WTC11 (cell line): ENCODE measurements around the gene PDPN. TPM values are rescaled to one million over a fixed set of nuclear protein-coding genes. Genes with fewer than 3 reads are reported as not detected.

Source experiments
- ATAC-seq: fragments of 200-7000 bp; cut with Tn5 transposase; 2 replicates; pipeline ENCODE4 v1.10.0; 2021; ENCODE audit warnings: mild to moderate bottlenecking, moderate library complexity
- CTCF ChIA-PET: fragments of 300-600 bp; sonication (Branson Sonifier 250); formaldehyde crosslinking; loops from one replicate; lab custom pipeline; 2021; ENCODE audit warnings: antibody characterized with exemption; lab: Charles Lee
- POLR2A ChIA-PET: fragments of 350-600 bp; sonication (Branson Sonifier 250); formaldehyde crosslinking; loops from one replicate; lab custom pipeline; 2021; ENCODE audit warnings: antibody characterized with exemption; lab: Charles Lee
- DNase-seq: peaks from one replicate; pipeline ENCODE4 v3.0.0; 2021; ENCODE audit warnings: low spot score
- H3K27ac Mint-ChIP-seq: 2 replicates; pipeline ENCODE4 v1.8.0; 2021; ENCODE audit warnings: mixed read lengths
- H3K27me3 Mint-ChIP-seq: 2 replicates; pipeline ENCODE4 v1.8.0; 2021; ENCODE audit warnings: low read depth, mild to moderate bottlenecking, moderate library complexity, mixed read lengths
- H3K36me3 Mint-ChIP-seq: 2 replicates; pipeline ENCODE4 v1.8.0; 2021; ENCODE audit warnings: mixed read lengths
- H3K4me1 Mint-ChIP-seq: 2 replicates; pipeline ENCODE4 v1.8.0; 2022; ENCODE audit warnings: mixed read lengths
- H3K4me3 Mint-ChIP-seq: 2 replicates; pipeline ENCODE4 v1.8.0; 2021; ENCODE audit warnings: mild to moderate bottlenecking, moderate library complexity, mixed read lengths
- H3K9me3 Mint-ChIP-seq: 2 replicates; pipeline ENCODE4 v1.8.0; 2021; ENCODE audit warnings: mixed read lengths
- ATF1 ChIP-seq: sonication (generic); formaldehyde crosslinking; IDR thresholded peaks from 2 replicates; pipeline ENCODE4 v1.8.1; 2023; ENCODE audit warnings: mild to moderate bottlenecking, moderate library complexity, missing genetic modification reagents
- ATF6 ChIP-seq: sonication (generic); formaldehyde crosslinking; IDR thresholded peaks from 2 replicates; pipeline ENCODE4 v1.8.1; 2023; ENCODE audit warnings: mild to moderate bottlenecking, missing genetic modification reagents
- CDX4 ChIP-seq: fragments of 250-450 bp; sonication (Bioruptor Pico); IDR thresholded peaks from 2 replicates; pipeline ENCODE4 v1.9.0; 2021; ENCODE audit warnings: moderate library complexity, mild to moderate bottlenecking, inconsistent platforms, borderline replicate concordance
- CTCF ChIP-seq: fragments of 200-600 bp; IDR thresholded peaks from 2 replicates; pipeline ENCODE4 v1.8.0; 2022; ENCODE audit warnings: antibody characterized with exemption
- JUN ChIP-seq: sonication (generic); formaldehyde crosslinking; IDR thresholded peaks from 2 replicates; pipeline ENCODE4 v1.8.0; 2023; ENCODE audit warnings: mild to moderate bottlenecking, missing genetic modification reagents
- KAT7 ChIP-seq: sonication (generic); formaldehyde crosslinking; IDR thresholded peaks from 2 replicates; pipeline ENCODE4 v1.8.1; 2023; ENCODE audit warnings: missing genetic modification reagents, mild to moderate bottlenecking, borderline replicate concordance
- MYBL2 ChIP-seq: sonication (generic); formaldehyde crosslinking; IDR thresholded peaks from 2 replicates; pipeline ENCODE4 v1.8.1; 2023; ENCODE audit warnings: mild to moderate bottlenecking, moderate library complexity, missing genetic modification reagents
- NFATC4 ChIP-seq: fragments of 250-450 bp; sonication (Bioruptor Pico); IDR thresholded peaks from 2 replicates; pipeline ENCODE4 v1.9.0; 2021; ENCODE audit warnings: mild to moderate bottlenecking
- NFYB ChIP-seq: sonication (generic); formaldehyde crosslinking; conservative IDR thresholded peaks from 2 replicates; pipeline ENCODE4 v1.8.0; 2022; ENCODE audit warnings: low read depth, missing genetic modification reagents
- SMAD3 ChIP-seq: sonication (generic); formaldehyde crosslinking; IDR thresholded peaks from 2 replicates; pipeline ENCODE4 v1.8.0; 2022; ENCODE audit warnings: missing genetic modification reagents, mild to moderate bottlenecking, borderline replicate concordance
- SOX15 ChIP-seq: fragments of 250-450 bp; sonication (Bioruptor Pico); IDR thresholded peaks from 2 replicates; pipeline ENCODE4 v1.9.0; 2021; ENCODE audit warnings: mild to moderate bottlenecking
- ZBTB21 ChIP-seq: sonication (generic); formaldehyde crosslinking; IDR thresholded peaks from 2 replicates; pipeline ENCODE4 v1.8.1; 2023; ENCODE audit warnings: mild to moderate bottlenecking, missing genetic modification reagents, borderline replicate concordance
- ZNF121 ChIP-seq: sonication (generic); formaldehyde crosslinking; IDR thresholded peaks from 2 replicates; pipeline ENCODE4 v1.8.0; 2023; ENCODE audit warnings: missing genetic modification reagents
- ZNF138 ChIP-seq: sonication (generic); formaldehyde crosslinking; conservative IDR thresholded peaks from 2 replicates; pipeline ENCODE4 v1.8.1; 2022; ENCODE audit warnings: mild to moderate bottlenecking, moderate library complexity, missing genetic modification reagents
- ZNF263 ChIP-seq: sonication (generic); formaldehyde crosslinking; IDR thresholded peaks from 2 replicates; pipeline ENCODE4 v1.8.1; 2022; ENCODE audit warnings: low read depth, mild to moderate bottlenecking, moderate library complexity, missing genetic modification reagents
- ZNF416 ChIP-seq: fragments of 250-450 bp; sonication (Bioruptor Pico); IDR thresholded peaks from 2 replicates; pipeline ENCODE4 v1.9.0; 2021; ENCODE audit warnings: mild to moderate bottlenecking, inconsistent platforms
- total RNA-seq: library from RNA; stranded (reverse); gene quantifications from 3 replicates; pipeline ENCODE4 v1.2.3, GENCODE V29; 2021
- TF ChIP-seq, protein P1 (sequence below): sonication (generic); formaldehyde crosslinking; IDR thresholded peaks from 2 replicates; pipeline ENCODE4 v1.8.0; 2023; ENCODE audit warnings: mild to moderate bottlenecking, missing genetic modification reagents
- TF ChIP-seq, protein P2 (sequence below): sonication (generic); formaldehyde crosslinking; IDR thresholded peaks from 2 replicates; pipeline ENCODE4 v1.8.0; 2022; ENCODE audit warnings: mild to moderate bottlenecking, missing genetic modification reagents
- TF ChIP-seq, protein P3 (sequence below): sonication (generic); formaldehyde crosslinking; IDR thresholded peaks from 2 replicates; pipeline ENCODE4 v1.8.1; 2022; ENCODE audit warnings: low read depth, mild to moderate bottlenecking, moderate library complexity, missing genetic modification reagents, borderline replicate concordance
- TF ChIP-seq, protein P4 (sequence below): sonication (generic); formaldehyde crosslinking; IDR thresholded peaks from 2 replicates; pipeline ENCODE4 v1.8.0; 2023; ENCODE audit warnings: missing genetic modification reagents
- TF ChIP-seq, protein P5 (sequence below): sonication (generic); formaldehyde crosslinking; IDR thresholded peaks from 2 replicates; pipeline ENCODE4 v1.8.1; 2022; ENCODE audit warnings: mild to moderate bottlenecking, moderate library complexity, missing genetic modification reagents
- TF ChIP-seq, protein P6 (sequence below): sonication (generic); formaldehyde crosslinking; IDR thresholded peaks from 2 replicates; pipeline ENCODE4 v1.8.1; 2023; ENCODE audit warnings: mild to moderate bottlenecking, moderate library complexity, missing genetic modification reagents

The PDPN gene
- total RNA-seq, 1 experiment from 2014 or later: 158 TPM

- TF ChIP-seq CDX4 (CRISPR knock-in tag): no peak
- TF ChIP-seq ZNF121 (CRISPR knock-in tag): no peak
- TF ChIP-seq KAT7 (CRISPR knock-in tag): no peak
- TF ChIP-seq, protein P1, sequence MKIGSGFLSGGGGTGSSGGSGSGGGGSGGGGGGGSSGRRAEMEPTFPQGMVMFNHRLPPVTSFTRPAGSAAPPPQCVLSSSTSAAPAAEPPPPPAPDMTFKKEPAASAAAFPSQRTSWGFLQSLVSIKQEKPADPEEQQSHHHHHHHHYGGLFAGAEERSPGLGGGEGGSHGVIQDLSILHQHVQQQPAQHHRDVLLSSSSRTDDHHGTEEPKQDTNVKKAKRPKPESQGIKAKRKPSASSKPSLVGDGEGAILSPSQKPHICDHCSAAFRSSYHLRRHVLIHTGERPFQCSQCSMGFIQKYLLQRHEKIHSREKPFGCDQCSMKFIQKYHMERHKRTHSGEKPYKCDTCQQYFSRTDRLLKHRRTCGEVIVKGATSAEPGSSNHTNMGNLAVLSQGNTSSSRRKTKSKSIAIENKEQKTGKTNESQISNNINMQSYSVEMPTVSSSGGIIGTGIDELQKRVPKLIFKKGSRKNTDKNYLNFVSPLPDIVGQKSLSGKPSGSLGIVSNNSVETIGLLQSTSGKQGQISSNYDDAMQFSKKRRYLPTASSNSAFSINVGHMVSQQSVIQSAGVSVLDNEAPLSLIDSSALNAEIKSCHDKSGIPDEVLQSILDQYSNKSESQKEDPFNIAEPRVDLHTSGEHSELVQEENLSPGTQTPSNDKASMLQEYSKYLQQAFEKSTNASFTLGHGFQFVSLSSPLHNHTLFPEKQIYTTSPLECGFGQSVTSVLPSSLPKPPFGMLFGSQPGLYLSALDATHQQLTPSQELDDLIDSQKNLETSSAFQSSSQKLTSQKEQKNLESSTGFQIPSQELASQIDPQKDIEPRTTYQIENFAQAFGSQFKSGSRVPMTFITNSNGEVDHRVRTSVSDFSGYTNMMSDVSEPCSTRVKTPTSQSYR (CRISPR knock-in tag): no peak
- no peak for TF ChIP-seq ZBTB21 (CRISPR knock-in tag)
- TF ChIP-seq CTCF: no peak
These were observed 48.4 kb upstream of the PDPN start (continued) for GRCh38 chr1:13535227-13535626.

DNA sequence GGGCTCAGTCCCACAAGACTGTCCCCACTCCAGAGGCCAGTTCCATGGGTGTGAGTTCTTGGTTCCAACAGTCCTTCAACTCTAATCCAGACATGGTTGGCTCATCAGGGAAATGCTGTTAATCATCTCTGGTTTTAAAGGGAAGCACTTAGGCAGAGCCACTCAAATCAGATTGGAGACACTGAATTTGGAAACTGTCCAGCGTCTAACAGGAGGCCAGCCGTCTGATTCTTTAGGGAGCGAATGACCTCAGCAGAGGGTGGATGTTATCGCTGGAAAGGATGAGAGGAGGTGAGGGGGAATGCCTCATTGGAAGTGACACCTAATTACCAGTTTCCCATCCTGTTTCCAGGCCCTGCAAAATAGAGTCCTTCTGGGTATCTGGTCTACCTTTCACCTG lies 47.1 kb upstream of the PDPN start:
- CTCF ChIA-PET: interaction anchor here (3.2 kb wide), 1 partner anchor 19 kb away, joined by 13 read pairs; no protein-coding TSS in a partner anchor
- H3K9me3 Mint-ChIP-seq: no peaks in the 10 kb centered on the region
- TF ChIP-seq, protein P2, sequence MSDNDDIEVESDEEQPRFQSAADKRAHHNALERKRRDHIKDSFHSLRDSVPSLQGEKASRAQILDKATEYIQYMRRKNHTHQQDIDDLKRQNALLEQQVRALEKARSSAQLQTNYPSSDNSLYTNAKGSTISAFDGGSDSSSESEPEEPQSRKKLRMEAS (CRISPR knock-in tag): no peak
- TF ChIP-seq MYBL2 (CRISPR knock-in tag) (no peak), ZNF138 (CRISPR knock-in tag) (no peak), SMAD3 (CRISPR knock-in tag) (no peak), ATF6 (CRISPR knock-in tag) (no peak), ATF1 (CRISPR knock-in tag) (no peak), SOX15 (CRISPR knock-in tag) (no peak), JUN (CRISPR knock-in tag) (no peak), NFYB (CRISPR knock-in tag) (no peak), ZNF263 (CRISPR knock-in tag) (no peak), NFATC4 (CRISPR knock-in tag) (no peak), ZNF416 (no peak)
- TF ChIP-seq, protein P3, sequence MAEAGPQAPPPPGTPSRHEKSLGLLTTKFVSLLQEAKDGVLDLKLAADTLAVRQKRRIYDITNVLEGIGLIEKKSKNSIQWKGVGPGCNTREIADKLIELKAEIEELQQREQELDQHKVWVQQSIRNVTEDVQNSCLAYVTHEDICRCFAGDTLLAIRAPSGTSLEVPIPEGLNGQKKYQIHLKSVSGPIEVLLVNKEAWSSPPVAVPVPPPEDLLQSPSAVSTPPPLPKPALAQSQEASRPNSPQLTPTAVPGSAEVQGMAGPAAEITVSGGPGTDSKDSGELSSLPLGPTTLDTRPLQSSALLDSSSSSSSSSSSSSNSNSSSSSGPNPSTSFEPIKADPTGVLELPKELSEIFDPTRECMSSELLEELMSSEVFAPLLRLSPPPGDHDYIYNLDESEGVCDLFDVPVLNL (CRISPR knock-in tag): no peak
- TF ChIP-seq, protein P4, sequence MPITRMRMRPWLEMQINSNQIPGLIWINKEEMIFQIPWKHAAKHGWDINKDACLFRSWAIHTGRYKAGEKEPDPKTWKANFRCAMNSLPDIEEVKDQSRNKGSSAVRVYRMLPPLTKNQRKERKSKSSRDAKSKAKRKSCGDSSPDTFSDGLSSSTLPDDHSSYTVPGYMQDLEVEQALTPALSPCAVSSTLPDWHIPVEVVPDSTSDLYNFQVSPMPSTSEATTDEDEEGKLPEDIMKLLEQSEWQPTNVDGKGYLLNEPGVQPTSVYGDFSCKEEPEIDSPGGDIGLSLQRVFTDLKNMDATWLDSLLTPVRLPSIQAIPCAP (CRISPR knock-in tag): no peak
- TF ChIP-seq, protein P5, sequence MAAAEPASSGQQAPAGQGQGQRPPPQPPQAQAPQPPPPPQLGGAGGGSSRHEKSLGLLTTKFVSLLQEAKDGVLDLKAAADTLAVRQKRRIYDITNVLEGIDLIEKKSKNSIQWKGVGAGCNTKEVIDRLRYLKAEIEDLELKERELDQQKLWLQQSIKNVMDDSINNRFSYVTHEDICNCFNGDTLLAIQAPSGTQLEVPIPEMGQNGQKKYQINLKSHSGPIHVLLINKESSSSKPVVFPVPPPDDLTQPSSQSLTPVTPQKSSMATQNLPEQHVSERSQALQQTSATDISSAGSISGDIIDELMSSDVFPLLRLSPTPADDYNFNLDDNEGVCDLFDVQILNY (CRISPR knock-in tag): no peak
- TF ChIP-seq, protein P6, sequence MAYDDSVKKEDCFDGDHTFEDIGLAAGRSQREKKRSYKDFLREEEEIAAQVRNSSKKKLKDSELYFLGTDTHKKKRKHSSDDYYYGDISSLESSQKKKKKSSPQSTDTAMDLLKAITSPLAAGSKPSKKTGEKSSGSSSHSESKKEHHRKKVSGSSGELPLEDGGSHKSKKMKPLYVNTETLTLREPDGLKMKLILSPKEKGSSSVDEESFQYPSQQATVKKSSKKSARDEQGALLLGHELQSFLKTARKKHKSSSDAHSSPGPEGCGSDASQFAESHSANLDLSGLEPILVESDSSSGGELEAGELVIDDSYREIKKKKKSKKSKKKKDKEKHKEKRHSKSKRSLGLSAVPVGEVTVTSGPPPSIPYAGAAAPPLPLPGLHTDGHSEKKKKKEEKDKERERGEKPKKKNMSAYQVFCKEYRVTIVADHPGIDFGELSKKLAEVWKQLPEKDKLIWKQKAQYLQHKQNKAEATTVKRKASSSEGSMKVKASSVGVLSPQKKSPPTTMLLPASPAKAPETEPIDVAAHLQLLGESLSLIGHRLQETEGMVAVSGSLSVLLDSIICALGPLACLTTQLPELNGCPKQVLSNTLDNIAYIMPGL: no peak
- DNase-seq (no peak), ATAC-seq (0 out of 2 replicates have a peak, but pooled peaks have one; percentile 18)
- peaks cover 8% of the 10 kb centered on the region; the same call in 1 of the 2 replicates for H3K4me1 Mint-ChIP-seq
- no peak overlapping the region for H3K4me3 Mint-ChIP-seq
- POLR2A ChIA-PET: no interaction called here
- no peak overlapping the region for H3K27ac Mint-ChIP-seq
- H3K27me3 Mint-ChIP-seq: no peaks in the 10 kb centered on the region
- H3K36me3 Mint-ChIP-seq: no peaks in the 10 kb centered on the region
